Transverse colon (tissue), 4 donors: ENCODE data around the gene PDE4D.

Experiments used
- CTCF ChIP-seq, 5 experiments: fragments of 200-600 bp in 3 of 5; fragments of 450-650 bp in 2 of 5; sonication (generic) in 3 of 5; IDR thresholded peaks; 1 replicate in 2 of 5; 2 replicates in 3 of 5; pipeline ENCODE4 v1.5.1; 2016 to 2017; ENCODE audit warnings: antibody characterized with exemption in 5 of 5, inconsistent platforms in 3 of 5, mild to moderate bottlenecking in 2 of 5, moderate library complexity in 1 of 5
- POLR2AphosphoS5 ChIP-seq, 3 donors: sonication (generic); formaldehyde crosslinking; IDR thresholded peaks; one replicate each; pipeline ENCODE4 v1.6.1; 2016; ENCODE audit warnings: antibody characterized with exemption in 3 of 3

GRCh38 chr5:59093329-59093728 lies 800.2 kb downstream of the PDE4D start:
- TF ChIP-seq CTCF (IDR thresholded peaks at IDR 0.05) (no peak), POLR2AphosphoS5 (IDR thresholded peaks at IDR 0.05) (no peak)
